Measurements from ENCODE around the gene GGN.

DNA sequence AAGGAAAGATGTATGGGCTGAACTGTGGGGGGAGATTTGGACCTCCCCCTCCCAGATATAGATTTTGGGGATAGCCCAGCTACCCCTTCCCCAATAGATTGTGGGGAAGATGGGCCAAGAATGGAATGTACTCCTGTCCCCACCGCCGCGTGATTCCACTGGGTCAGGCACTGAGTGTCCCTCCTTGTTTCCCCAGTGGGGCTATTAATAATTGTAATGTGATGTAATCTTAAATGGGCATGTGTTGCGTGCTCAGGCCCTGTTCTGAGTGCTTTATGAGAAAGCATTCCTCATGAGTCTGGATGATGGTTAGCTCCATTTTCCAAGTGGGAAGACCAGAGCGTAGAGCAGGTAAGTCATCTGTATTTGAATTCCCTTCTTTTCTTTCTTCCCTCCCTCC, 12.1 kb downstream of the GGN start:
- no peak for TF ChIP-seq CTCF (IDR thresholded peaks at IDR 0.05; ENCODE audit: poor library complexity)
- no peak for TF ChIP-seq EZH2phosphoT487 (IDR thresholded peaks at IDR 0.05; ENCODE audit: low read depth, severe bottlenecking, unreplicated experiment)
- no peak for TF ChIP-seq EZH2 (IDR thresholded peaks at IDR 0.05; ENCODE audit: borderline replicate concordance)

Data from hepatocyte (in vitro differentiated cells).